HG02610 (cell line): ENCODE results near the gene ANO9.
"Not testable (repeated sequence)": the region's sequence is repeated elsewhere in the genome, so short reads cannot be mapped to it uniquely, and the experiment has no call there.

Source experiments
- ATAC-seq: cut with Tn5 transposase; IDR thresholded peaks from one replicate; pipeline ENCODE4 v1.9.1; 2021; ENCODE audit warnings: mild to moderate bottlenecking, moderate library complexity; ENCODE audit not compliant: unreplicated experiment

Gene ANO9

GRCh38 chr11:472272-472671 is 30.5 kb upstream of the ANO9 start:
- ATAC-seq, result no peak

- no peak for ATAC-seq
Measured at GRCh38 chr11:471468-472145, 29.8 kb upstream of the ANO9 start.

GRCh38 chr11:469684-470560 is 28.1 kb upstream of the ANO9 start:
- no peak for ATAC-seq

GRCh38 chr11:469026-469683 is 27.3 kb upstream of the ANO9 start:
- not testable (repeated sequence) for ATAC-seq

- ATAC-seq, result no peak
Measured at GRCh38 chr11:468493-468892, 26.7 kb upstream of the ANO9 start.

GRCh38 chr11:468036-468435 is 26.2 kb upstream of the ANO9 start:
- ATAC-seq, result no peak

GRCh38 chr11:465896-466530 is 24.2 kb upstream of the ANO9 start:
- no peak for ATAC-seq

- no peak for ATAC-seq
Measured at GRCh38 chr11:464316-464715, 22.5 kb upstream of the ANO9 start.

- no peak for ATAC-seq
Measured at GRCh38 chr11:462107-462890, 20.5 kb upstream of the ANO9 start.

- ATAC-seq, result no peak
Measured at GRCh38 chr11:461626-462025, 19.8 kb upstream of the ANO9 start.

- no peak for ATAC-seq
Measured at GRCh38 chr11:460331-461199, 18.8 kb upstream of the ANO9 start.

- no peak for ATAC-seq
Measured at GRCh38 chr11:459511-460220, 17.9 kb upstream of the ANO9 start.

- no peak for ATAC-seq
Measured at GRCh38 chr11:457111-457760, 15.4 kb upstream of the ANO9 start.

GRCh38 chr11:456533-456932 is 14.7 kb upstream of the ANO9 start:
- no peak for ATAC-seq

GRCh38 chr11:455566-456147 is 13.8 kb upstream of the ANO9 start:
- ATAC-seq, result no peak

GRCh38 chr11:454801-455565 is 13.2 kb upstream of the ANO9 start:
- ATAC-seq, result no peak

GRCh38 chr11:454043-454442 is 12.2 kb upstream of the ANO9 start:
- no peak for ATAC-seq
